Inferior parietal cortex (tissue), 1 donor: Measurements from ENCODE around the gene GPX3.

Experiments
- DNase-seq: peaks from one replicate; pipeline ENCODE4 v3.0.0-alpha.2; 2016; ENCODE audit errors: extremely low spot score

GPX3 gene

GRCh38 chr5:151020304-151021110, at the start of gene GPX3:
GPX3 (plus strand) TSS chr5:151020591; CDS start chr5:151020655, 64 bp downstream.
- no peak for DNase-seq

DNA sequence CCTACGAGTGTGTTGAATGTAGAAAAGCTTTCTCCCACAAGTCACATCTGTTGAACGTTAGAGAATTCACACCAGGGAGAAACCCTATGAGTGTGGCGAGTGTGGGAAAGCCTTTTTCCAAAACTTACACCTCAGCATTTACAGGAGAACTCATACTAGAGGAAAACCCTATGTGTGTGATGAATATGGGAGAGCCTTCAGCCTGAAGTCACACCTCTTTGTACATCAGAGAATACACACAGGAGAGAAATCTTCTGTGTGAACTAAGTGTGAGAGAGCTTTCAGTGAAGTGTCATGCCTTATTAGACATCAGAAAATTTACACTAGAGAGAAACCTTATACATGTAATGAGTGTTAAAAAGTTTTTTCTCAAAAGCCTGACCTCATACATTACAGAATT, 41.8 kb upstream of the GPX3 start:
- DNase-seq, result no peak

DNA sequence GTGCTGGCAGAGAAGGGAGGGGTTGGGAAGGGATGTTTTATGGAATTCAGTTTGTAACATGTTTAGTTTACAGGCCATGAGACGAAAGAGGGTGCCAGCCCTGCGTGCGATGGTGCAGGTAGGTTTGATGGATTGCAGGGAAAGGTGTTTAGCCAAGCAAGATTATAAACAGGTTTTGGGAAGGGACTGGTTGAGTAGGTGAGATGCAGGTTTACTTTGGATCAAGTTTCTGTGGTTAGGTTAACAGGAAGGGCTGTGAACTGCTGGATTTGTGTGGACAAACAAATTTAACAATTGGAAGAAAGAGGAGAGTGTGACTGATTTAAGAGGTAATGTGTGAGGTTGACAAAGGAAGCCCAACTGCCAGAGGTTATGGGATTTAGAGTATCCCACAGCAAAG, 32.6 kb upstream of the GPX3 start:
- DNase-seq, result no peak

GRCh38 chr5:150989695-150990094, 30.7 kb upstream of the GPX3 start:
- no peak for DNase-seq

DNA sequence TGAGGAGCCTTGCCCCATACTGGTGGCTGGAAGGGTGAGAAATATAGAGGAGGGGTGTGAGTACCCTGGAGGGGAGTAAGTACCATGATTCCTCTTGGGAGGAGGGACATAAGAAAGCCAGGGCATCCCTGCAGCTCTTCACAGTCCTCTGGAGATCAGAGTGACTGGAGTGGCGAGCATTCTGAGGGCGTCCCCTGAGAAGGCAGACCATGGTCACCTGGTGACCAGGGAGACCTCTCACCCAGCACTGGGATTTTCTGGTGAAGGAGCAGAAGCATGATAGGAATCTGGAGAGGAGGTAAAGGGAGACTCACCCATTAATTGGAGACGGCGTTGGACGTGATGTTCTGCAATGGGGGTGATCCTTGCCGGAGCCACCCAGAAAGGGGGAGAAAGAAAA, 27.7 kb upstream of the GPX3 start:
- no peak for DNase-seq

DNA sequence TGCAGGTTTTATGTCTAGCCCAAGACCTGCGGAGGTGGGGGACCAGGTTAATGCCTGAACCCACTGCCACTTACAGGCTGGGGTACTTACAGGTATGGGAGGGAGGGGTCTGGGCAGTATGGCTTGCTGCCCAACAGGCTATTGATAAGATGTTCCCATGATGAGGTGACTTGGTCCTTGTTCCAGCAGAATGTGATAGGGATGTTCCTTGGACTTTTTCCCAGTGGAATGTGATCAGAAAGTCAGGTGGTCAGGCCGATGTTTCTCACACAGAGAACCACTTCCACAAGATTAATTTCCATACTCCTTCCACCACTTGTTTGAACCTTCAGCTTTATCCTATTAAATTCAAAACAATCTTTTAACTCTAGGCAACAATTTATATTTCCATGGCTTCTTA, 27.0 kb upstream of the GPX3 start:
- DNase-seq, result no peak

- DNase-seq, result no peak
Observed at GRCh38 chr5:150993826-150994412, 26.5 kb upstream of the GPX3 start.

GRCh38 chr5:150999704-151000442, 20.5 kb upstream of the GPX3 start:
- DNase-seq, result no peak

- no peak for DNase-seq
Observed at GRCh38 chr5:151001436-151001835, 19.0 kb upstream of the GPX3 start.

DNA sequence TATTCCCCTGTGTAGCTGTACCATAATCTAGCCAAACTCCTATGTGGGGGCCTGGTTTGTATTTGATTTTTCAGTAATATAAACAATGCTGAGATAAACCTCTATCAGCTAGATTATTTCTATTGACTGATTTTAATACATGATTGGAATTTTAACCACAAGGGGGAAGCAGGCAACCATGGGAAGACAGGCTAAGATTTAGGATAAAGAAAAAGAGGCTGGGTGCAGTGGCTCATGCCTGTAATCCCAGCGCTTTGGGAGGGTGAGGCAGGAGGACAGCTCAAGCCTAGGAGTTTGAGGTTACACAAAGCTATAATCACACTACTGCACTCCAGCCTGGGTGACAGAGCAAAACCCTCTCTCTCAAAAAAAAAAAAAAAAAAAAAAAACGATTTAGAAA, 18.1 kb upstream of the GPX3 start:
- DNase-seq, result no peak

DNA sequence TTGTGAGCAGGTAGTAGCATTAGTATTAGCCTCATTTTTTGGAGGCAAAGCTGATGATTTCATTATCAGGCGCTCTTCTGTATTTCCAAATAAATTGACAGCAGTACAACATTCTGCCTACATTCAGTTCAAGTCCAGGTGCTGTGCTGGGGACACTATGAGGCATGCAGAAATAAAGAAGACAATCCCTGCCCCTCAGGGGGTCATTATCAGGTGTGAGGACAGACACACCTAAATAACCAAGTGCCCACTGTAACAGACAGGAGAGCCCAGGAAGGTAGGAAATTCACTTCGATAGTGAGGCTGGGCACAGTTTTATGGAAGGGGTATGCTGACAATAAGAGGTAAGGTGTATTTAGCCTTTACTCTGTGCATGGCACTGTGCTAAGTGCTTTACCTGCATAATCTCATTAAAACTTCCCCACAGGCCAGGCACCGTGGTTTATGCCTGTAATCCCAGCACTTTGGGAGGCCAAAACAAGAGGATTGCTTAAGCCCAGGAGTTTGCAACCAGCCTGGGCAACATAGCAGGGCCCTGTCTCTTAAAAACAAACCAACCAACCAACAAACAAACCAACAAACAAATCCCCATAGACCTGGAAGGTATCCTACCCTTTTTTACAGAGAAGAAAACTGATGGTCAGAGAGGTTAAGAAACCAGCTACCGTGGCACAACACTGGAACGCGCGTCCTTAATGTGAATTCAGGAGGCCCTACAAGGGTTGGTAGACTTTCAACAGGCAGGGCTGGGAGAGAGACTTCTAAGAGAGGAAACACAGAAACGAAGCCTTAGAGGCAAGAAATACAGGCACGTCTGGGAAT, 17.5 kb upstream of the GPX3 start:
- DNase-seq, result no peak

- DNase-seq, result no peak
Observed at GRCh38 chr5:151003503-151003860, 16.9 kb upstream of the GPX3 start.

GRCh38 chr5:151004499-151004898, 15.9 kb upstream of the GPX3 start:
- DNase-seq, result no peak

DNA sequence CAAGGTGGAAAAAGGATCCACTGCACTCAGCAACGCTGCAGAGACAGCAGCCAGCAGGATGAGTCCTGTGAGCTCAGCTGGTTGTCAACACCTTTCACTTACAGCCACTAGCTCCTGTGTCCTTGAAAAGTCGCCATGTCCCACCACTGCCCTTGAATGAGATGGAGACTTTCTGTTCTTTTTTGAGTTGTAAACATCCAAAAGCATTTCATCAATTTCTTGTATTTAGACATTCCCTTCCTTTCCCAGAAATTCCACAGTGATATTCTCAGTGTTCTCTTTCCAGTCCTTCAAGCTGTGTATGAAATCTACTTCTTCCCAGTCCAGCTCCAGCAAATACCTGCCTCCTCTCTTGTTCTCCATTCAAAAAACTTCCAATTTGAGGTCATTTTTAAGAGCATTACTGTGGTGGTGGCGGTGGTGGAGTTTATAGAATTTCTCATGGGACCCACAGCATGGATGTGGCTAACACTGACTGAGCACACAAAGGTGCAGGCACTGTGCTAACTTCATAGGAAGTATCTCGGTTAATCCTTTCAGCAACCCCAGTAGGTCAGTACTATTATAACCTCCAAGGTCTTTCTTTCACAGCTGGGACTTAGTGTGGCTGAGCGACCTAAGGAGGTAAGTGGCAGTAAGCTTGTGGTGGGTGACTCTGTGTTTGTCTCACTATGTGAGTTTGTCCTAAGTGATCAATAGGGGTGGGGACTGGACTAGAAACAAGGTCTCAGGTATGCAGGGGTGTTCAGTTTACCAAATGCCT, 15.0 kb upstream of the GPX3 start:
- DNase-seq, result no peak

DNA sequence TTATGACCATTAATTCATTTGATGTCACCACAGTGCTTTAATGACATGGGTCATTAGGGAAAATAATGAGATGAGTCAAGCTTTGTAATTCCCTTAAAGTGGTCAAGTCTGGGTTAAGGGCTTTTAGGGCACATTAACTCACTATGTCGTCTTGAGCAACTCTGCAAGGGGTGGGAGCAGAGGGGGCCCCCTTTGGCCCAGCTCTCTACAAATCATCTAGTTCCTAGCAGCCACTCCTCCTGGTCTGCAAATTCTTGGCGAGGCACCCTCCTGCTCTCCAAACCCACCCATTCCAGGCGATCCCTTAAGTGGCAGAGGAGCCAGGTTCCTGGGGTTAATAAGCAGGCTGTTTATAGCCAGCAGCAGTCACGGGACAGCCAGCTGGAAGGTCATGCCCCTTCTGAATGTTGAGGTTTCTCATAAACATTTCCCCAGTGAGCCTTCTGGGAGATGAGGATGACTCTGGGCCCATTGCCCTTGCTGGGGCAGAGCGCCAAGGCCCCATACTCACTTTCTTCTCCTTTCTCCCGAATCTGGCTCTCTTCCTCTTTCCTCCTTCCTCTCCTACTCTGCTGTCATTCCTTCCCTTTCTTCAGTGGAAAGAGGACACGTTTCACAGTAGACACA, 14.3 kb upstream of the GPX3 start:
- no peak for DNase-seq

DNA sequence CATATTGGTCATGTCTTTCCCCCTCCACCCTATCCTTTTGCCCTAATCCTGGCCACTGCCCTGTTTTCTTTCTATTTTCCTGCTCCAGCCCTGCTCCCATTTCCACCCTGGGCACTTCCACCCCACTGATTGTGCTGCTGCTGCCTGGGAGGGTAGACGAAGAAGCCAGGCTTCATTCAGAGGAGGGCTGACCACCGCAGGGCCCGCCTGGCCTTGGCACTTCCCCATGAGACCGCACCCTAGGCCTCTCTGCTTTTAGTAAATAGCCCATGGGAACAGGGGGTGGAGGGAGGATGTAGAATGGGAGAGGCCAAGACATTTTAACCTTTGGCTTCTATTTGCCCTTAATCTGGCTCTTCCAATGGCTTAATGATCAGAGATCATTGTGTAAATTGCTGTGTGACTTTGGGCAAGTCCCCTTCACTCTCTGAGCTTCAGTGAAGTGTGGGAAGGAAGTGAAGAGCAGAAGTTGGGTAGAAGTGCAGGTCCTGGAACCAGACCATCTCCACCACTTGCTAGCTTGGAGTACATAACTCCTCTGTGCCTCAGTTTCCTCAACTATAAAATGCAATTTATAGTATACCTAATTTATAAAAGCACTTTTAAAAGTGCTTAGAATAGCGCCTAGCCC, 13.6 kb upstream of the GPX3 start:
- no peak for DNase-seq

GRCh38 chr5:151007430-151008209, 12.8 kb upstream of the GPX3 start:
- no peak for DNase-seq

- no peak for DNase-seq
Observed at GRCh38 chr5:151008210-151008491, 12.2 kb upstream of the GPX3 start.

GRCh38 chr5:151008906-151009305, 11.5 kb upstream of the GPX3 start:
- DNase-seq, result no peak

DNA sequence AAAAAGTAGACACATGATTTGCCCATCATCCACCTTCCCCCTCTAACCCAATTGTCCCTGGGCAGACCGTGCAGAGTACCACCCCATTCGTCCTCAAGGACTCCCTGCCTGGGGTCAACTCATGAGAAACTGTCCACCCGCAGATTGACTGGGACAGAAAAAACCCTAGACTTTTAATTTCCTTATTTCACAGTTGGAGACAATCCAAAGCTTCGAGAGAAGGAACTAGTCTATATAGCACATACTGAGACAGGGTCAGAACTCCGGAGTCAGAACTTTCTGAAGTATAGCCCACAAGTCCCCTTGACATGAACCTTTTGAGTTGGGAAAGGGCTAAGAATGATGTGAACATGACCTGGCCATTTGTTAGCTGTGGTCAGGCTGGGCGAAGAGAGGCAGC, 7.5 kb upstream of the GPX3 start:
- no peak for DNase-seq
